Mesenchymal stem cell (in vitro differentiated cells and primary cell): ENCODE results near the gene ZNF239.

Experiments used
- DNase-seq: peaks from one replicate; pipeline ENCODE4 v3.0.0-alpha.2; 2013
- H2AFZ ChIP-seq: one replicate; pipeline ENCODE4 v1.6.1; 2013; ENCODE audit warnings: low read depth, mild to moderate bottlenecking, control low read depth, inconsistent platforms, low read length, moderate library complexity
- H2AK5ac ChIP-seq: 2 replicates; pipeline ENCODE4 v1.6.1; 2013; ENCODE audit warnings: low read length, moderate library complexity, mild to moderate bottlenecking, inconsistent platforms; ENCODE audit not compliant: severe bottlenecking
- H2BK120ac ChIP-seq: one replicate; pipeline ENCODE4 v1.6.1; 2013; ENCODE audit warnings: low read depth, mild to moderate bottlenecking, inconsistent platforms, low read length, moderate library complexity
- H2BK12ac ChIP-seq, 2 experiments: one replicate each; pipeline ENCODE4 v1.6.1; 2013; ENCODE audit warnings: inconsistent platforms in 2 of 2, low read length in 2 of 2, mild to moderate bottlenecking in 2 of 2, moderate library complexity in 2 of 2, control low read depth in 1 of 2
- H2BK15ac ChIP-seq: one replicate; pipeline ENCODE4 v1.6.1; 2013; ENCODE audit warnings: mild to moderate bottlenecking, low read depth, inconsistent platforms; ENCODE audit not compliant: poor library complexity, severe bottlenecking
- H2BK5ac ChIP-seq: 2 replicates; pipeline ENCODE4 v1.6.1; 2013; ENCODE audit warnings: low read depth, mild to moderate bottlenecking, low read length, control low read depth, inconsistent platforms; ENCODE audit not compliant: poor library complexity, severe bottlenecking
- H3K14ac ChIP-seq, 2 experiments: one replicate each; pipeline ENCODE4 v1.6.1; 2013; ENCODE audit warnings: inconsistent platforms in 2 of 2, low read length in 2 of 2, control low read depth in 1 of 2, mild to moderate bottlenecking in 1 of 2, moderate library complexity in 1 of 2
- H3K18ac ChIP-seq, 2 experiments: one replicate each; pipeline ENCODE4 v1.6.1; 2013; ENCODE audit warnings: inconsistent platforms in 2 of 2, low read length in 2 of 2, control low read depth in 1 of 2, low read depth in 1 of 2, mild to moderate bottlenecking in 1 of 2
- H3K23ac ChIP-seq, 2 experiments: one replicate each; pipeline ENCODE4 v1.6.1; 2013; ENCODE audit warnings: inconsistent platforms in 2 of 2, low read length in 2 of 2, mild to moderate bottlenecking in 2 of 2, moderate library complexity in 2 of 2, control low read depth in 1 of 2
- H3K27ac ChIP-seq: 2 replicates; pipeline ENCODE4 v1.5.1; 2013; ENCODE audit warnings: mild to moderate bottlenecking, moderate library complexity, low read length, control low read depth, inconsistent platforms; ENCODE audit not compliant: poor library complexity, severe bottlenecking
- H3K27me3 ChIP-seq, 2 experiments: 2 replicates each; pipeline versions ENCODE4 v1.6.1 to v1.7.0; 2013; ENCODE audit warnings: low read length in 2 of 2, mild to moderate bottlenecking in 2 of 2, moderate library complexity in 2 of 2, control low read depth in 1 of 2, inconsistent platforms in 1 of 2; ENCODE audit not compliant: control insufficient read depth in 1 of 2, insufficient read depth in 1 of 2
- H3K36me3 ChIP-seq, 2 experiments: 2 replicates each; pipeline versions ENCODE4 v1.6.1 to v1.7.0; 2013; ENCODE audit warnings: low read length in 2 of 2, control low read depth in 1 of 2, inconsistent platforms in 1 of 2, low read depth in 1 of 2, mild to moderate bottlenecking in 1 of 2; ENCODE audit not compliant: insufficient read depth in 2 of 2, control insufficient read depth in 1 of 2
- H3K4ac ChIP-seq, 2 experiments: one replicate each; pipeline ENCODE4 v1.6.1; 2013; ENCODE audit warnings: inconsistent platforms in 2 of 2, low read length in 2 of 2, mild to moderate bottlenecking in 2 of 2, moderate library complexity in 2 of 2, control low read depth in 1 of 2, low read depth in 1 of 2
- H3K4me1 ChIP-seq: 2 replicates; pipeline ENCODE4 v1.6.1; 2013; ENCODE audit warnings: low read depth, low read length, control low read depth; ENCODE audit not compliant: control insufficient read depth, insufficient read depth
- H3K4me2 ChIP-seq: 2 replicates; pipeline ENCODE4 v1.6.1; 2013; ENCODE audit warnings: low read length, mild to moderate bottlenecking, inconsistent platforms; ENCODE audit not compliant: poor library complexity, severe bottlenecking
- H3K4me3 ChIP-seq, 2 experiments: 2 replicates each; pipeline versions ENCODE4 v1.5.1 to v1.7.0; 2013; ENCODE audit warnings: low read length in 2 of 2, mild to moderate bottlenecking in 2 of 2, control low read depth in 1 of 2, low read depth in 1 of 2; ENCODE audit not compliant: insufficient read depth in 1 of 2
- H3K79me1 ChIP-seq: replicated peaks from 2 replicates; pipeline ENCODE4 v1.6.1; 2013; ENCODE audit warnings: mild to moderate bottlenecking, control low read depth, low read length, inconsistent platforms; ENCODE audit not compliant: poor library complexity, severe bottlenecking
- H3K9ac ChIP-seq: 2 replicates; pipeline ENCODE4 v1.7.0; 2013; ENCODE audit warnings: mild to moderate bottlenecking, low read length, moderate library complexity
- H3K9me3 ChIP-seq: 2 replicates; pipeline ENCODE4 v1.7.0; 2013; ENCODE audit warnings: mild to moderate bottlenecking, low read length; ENCODE audit not compliant: control insufficient read depth
- H4K8ac ChIP-seq: one replicate; pipeline ENCODE4 v1.6.1; 2013; ENCODE audit warnings: inconsistent platforms, mild to moderate bottlenecking, low read length, moderate library complexity
- H4K91ac ChIP-seq: one replicate; pipeline ENCODE4 v1.6.1; 2013; ENCODE audit warnings: mild to moderate bottlenecking, low read length, inconsistent platforms
- WGBS: methylation state at CpG from one replicate; pipeline ENCODE4 v1.1.7; 2013; ENCODE audit warnings: mixed read lengths; 5-methylcytosine and 5-hydroxymethylcytosine counted together

Gene ZNF239

DNA sequence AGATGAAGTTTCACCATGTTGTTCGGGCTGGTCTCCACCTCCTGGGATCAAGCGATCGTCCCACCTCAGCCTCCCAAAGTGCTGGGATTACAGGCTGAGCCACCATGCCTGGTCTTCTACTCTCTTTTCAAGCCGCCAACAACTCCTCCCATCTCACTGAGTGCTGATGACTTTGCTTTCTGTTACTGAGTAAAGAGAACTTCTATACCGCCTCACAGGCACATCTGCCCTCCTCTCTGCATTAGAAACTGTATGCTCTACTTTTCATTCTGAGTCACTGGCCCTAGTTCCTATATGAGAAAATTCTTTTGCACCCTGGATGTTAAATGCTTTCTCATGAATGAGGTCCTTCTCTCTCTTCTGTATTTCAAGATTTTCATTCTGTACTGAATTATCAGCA, 2.2 kb upstream of the ZNF239 start:
- Histone ChIP-seq H3K79me1 (peaks cover 2% of the 10 kb centered on the region), H3K4me3 (no peak overlapping the region), H3K4ac (no peak overlapping the region), H3K14ac (no peak overlapping the region), H2BK5ac (no peak overlapping the region), H3K27me3 (no peaks in the 10 kb centered on the region), H3K36me3 (no peaks in the 10 kb centered on the region), H3K18ac (no peak overlapping the region), H2AK5ac (no peak overlapping the region), H4K91ac (no peak overlapping the region), H3K23ac (no peak overlapping the region), H2BK12ac (no peak overlapping the region), H3K9me3 (no peaks in the 10 kb centered on the region), H3K27ac (no peak overlapping the region), H4K8ac (no peak overlapping the region), H2AFZ (no peak overlapping the region), H3K4me2 (no peak overlapping the region), H3K4me1 (peaks cover 7% of the 10 kb centered on the region), H2BK15ac (no peak overlapping the region), H3K9ac (no peak overlapping the region), H2BK120ac (no peak overlapping the region)
- DNase-seq: no peak
- 88% methylated on average over 5 of the region's 5 CpGs for WGBS

DNA sequence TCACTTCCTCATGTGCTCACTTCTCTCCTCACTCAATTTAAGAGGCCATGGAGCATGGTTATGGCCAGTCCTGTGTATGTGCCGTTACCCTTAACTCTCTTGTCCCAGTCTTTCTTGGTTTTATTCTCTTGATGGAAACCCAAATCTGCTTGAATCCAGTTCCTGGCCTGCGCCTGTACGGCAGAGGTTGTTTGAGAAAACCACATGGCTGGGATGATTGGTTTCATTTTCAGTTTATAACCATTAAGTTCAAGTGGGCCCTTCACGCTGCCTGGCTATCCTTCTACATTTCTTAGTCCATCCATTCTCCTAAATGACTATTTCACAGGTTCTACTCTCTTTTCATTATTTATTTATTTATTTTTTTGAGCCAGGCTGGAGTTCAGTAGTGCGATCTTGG, 1.6 kb upstream of the ZNF239 start:
- Histone ChIP-seq H3K9me3 (no peaks in the 10 kb centered on the region), H3K4me3 (no peak overlapping the region), H3K4me2 (no peak overlapping the region), H3K9ac (no peak overlapping the region), H3K4me1 (peaks cover 7% of the 10 kb centered on the region), H3K14ac (no peak overlapping the region), H3K27ac (no peak overlapping the region), H2BK12ac (no peak overlapping the region), H2BK120ac (no peak overlapping the region), H3K27me3 (no peaks in the 10 kb centered on the region), H2BK15ac (no peak overlapping the region), H2BK5ac (no peak overlapping the region), H3K4ac (no peak overlapping the region), H3K79me1 (peaks cover 3% of the 10 kb centered on the region), H4K8ac (no peak overlapping the region), H3K18ac (no peak overlapping the region), H3K36me3 (peaks cover 0 to 2% of the 10 kb centered on the region in 2 experiments), H4K91ac (no peak overlapping the region), H2AK5ac (no peak overlapping the region), H2AFZ (no peak overlapping the region), H3K23ac (no peak overlapping the region)
- WGBS: 100% methylated on average over 5 of the region's 5 CpGs
- no peak for DNase-seq

DNA sequence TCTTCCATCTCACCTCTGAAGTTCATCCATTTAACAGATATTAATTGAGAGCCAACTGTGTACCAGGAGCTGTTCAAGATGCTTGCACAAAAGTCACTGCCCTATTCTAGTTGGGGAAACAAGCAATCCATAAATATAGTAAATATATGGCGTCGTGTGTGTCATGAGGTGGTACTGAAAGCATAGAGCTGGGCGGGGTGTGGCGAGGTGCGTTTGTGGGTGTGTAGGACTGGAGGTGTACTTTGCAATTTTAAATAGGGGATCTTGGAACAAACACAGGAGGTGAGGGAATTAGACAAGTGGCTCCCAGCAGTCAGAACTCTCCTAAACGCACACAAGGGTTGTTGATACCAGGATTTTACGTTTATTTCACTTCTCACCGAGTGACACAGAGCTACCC, 490 bp upstream of the ZNF239 start:
- Histone ChIP-seq H3K4me3 (peak overlapping the region in 1 of 2 experiments; percentile 85), H3K4ac (no peak overlapping the region), H4K8ac (peak overlapping the region; percentile 36), H2BK5ac (no peak overlapping the region), H3K79me1 (peaks cover 8% of the 10 kb centered on the region), H3K14ac (no peak overlapping the region), H2BK120ac (no peak overlapping the region), H2BK15ac (no peak overlapping the region), H2BK12ac (no peak overlapping the region), H4K91ac (no peak overlapping the region), H3K36me3 (peaks cover 0 to 13% of the 10 kb centered on the region in 2 experiments), H3K4me1 (peaks cover 7% of the 10 kb centered on the region), H2AFZ (no peak overlapping the region), H3K4me2 (peak overlapping the region; percentile 44), H3K27ac (no peak overlapping the region), H3K9ac (peak overlapping the region; percentile 88), H3K27me3 (no peaks in the 10 kb centered on the region), H3K23ac (no peak overlapping the region), H2AK5ac (no peak overlapping the region), H3K18ac (no peak overlapping the region), H3K9me3 (no peaks in the 10 kb centered on the region)
- DNase-seq: no peak
- WGBS: 87% methylated on average over 6 of the region's 8 CpGs

DNA sequence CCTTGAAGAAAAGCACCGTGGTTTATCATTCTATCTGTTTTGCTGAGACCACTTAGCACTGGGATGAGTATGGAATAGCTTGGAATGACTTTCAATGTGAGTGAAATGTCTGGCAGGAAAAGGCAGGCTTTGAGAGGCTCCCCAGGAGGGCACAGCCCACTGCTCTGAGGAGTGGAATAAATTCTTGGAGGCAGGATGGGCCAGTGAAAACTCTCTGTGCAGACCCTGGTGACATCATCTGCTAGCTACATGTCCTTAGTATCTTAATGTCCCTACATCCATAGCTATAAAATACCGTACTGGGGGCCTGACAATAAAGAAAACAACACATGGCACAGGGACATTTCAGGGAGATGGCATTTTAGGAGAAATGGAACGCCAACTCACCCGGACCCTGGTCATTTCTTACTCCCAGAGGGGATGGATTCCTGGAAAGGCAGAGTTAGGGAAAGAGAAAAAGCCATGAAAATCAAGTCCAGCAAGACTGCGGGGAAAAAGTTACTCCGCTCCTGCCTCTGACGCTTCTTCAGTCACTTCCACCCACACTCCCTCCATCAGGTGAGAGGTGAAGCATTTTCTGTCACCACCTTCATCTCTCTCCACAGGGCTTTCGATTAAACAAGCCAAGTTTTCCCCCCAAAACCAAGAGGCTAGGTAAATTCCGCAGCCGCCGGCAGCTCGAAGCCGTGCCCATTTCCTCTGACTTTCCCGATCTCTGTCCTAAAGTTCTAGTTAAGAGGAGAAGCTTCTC, 991 bp downstream of the ZNF239 start:
- Histone ChIP-seq H2BK120ac (peak overlapping the region; percentile 21), H2BK15ac (no peak overlapping the region), H4K91ac (no peak overlapping the region), H4K8ac (peak overlapping the region; percentile 57), H2AK5ac (no peak overlapping the region), H2BK5ac (no peak overlapping the region), H3K18ac (peak overlapping the region in 1 of 2 experiments; percentile 82), H3K23ac (no peak overlapping the region), H3K36me3 (peaks cover 0 to 23% of the 10 kb centered on the region in 2 experiments), H3K4ac (no peak overlapping the region), H2BK12ac (no peak overlapping the region), H3K27me3 (no peaks in the 10 kb centered on the region), H3K9me3 (no peaks in the 10 kb centered on the region), H3K79me1 (peaks cover 10% of the 10 kb centered on the region), H3K4me3 (peak overlapping the region; percentile 83 to 85), H3K27ac (no peak overlapping the region), H3K14ac (no peak overlapping the region), H3K9ac (peak overlapping the region; percentile 88), H3K4me2 (peak overlapping the region; percentile 81), H3K4me1 (peaks cover 7% of the 10 kb centered on the region), H2AFZ (peak overlapping the region; percentile 70)
- DNase-seq: no peak
- 84% methylated on average over 14 of the region's 14 CpGs for WGBS
